Measurements from ENCODE around the gene ALG8. TPM values are rescaled to one million over a fixed set of nuclear protein-coding genes. Genes with fewer than 3 reads are reported as not detected.
A peak's percentile ranks its signal among the peaks of the same experiment; 100 is the strongest.

The ALG8 gene
- polyA plus RNA-seq, 1 donor from 2014 or later, result 42.1 TPM

DNA sequence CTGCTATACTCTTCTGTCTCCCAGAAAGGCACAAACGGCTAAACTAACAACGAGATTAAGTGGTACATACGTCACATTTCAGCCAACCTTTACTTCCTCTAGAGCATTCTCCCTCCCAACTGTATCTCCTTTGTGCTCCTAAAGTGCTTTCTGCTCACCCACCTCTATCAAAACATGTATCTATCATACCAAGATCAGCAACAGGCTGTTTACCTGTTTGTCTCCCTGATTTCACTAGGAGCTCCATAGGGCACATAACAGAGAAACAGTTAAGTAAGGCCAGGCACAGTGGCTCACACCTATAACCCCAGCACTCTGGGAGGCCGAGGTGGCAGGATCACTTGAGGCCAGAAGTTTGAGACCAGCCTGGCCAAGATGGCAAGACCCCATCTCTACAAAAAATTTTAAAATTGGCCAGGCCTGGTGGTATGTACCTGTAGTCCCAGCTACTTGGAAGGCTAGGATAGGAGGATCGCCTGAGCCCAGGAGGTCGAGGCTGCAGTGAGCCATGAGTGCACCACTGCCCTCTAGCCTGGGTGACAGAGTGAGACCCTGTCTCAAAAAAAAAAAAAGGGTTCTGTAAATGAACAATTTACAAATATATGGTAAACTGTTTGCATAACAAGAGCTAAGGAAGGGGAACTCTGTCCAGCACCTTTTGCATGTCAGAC is 62.6 kb downstream of the ALG8 start:
- Histone ChIP-seq H3F3A (ENCODE audit: insufficient read depth, low read length, poor library complexity, severe bottlenecking) (no peaks in the 10 kb centered on the region), H3K27me3 (ENCODE audit: insufficient read depth, low read depth, low read length) (no peaks in the 10 kb centered on the region), H3K4me2 (ENCODE audit: low read length) (no peak overlapping the region), H4K20me1 (ENCODE audit: insufficient read depth) (no peaks in the 10 kb centered on the region), H3K9me3 (ENCODE audit: low read length) (no peaks in the 10 kb centered on the region), H2AFZ (ENCODE audit: low read depth, low read length) (no peak overlapping the region), H3K27ac (ENCODE audit: low read length) (no peak overlapping the region), H3K9me2 (ENCODE audit: insufficient read depth, low read length) (no peaks in the 10 kb centered on the region), H3K79me2 (replicated peaks; ENCODE audit: insufficient read depth, low read length) (peaks cover 55% of the 10 kb centered on the region), H3K4me3 (ENCODE audit: low read length) (peak overlapping the region; percentile 84), H3K9ac (ENCODE audit: low read length) (no peak overlapping the region), H3K36me3 (ENCODE audit: insufficient read depth, low read length) (no peaks in the 10 kb centered on the region)
- no peak for TF ChIP-seq CTCF (IDR thresholded peaks at IDR 0.05; ENCODE audit: poor library complexity, severe bottlenecking)
- TF ChIP-seq TAF1 (IDR thresholded peaks at IDR 0.05; ENCODE audit: low read depth), result no peak
- TF ChIP-seq SMC3 (conservative IDR thresholded peaks at IDR 0.05; ENCODE audit: poor library complexity), result no peak

DNA sequence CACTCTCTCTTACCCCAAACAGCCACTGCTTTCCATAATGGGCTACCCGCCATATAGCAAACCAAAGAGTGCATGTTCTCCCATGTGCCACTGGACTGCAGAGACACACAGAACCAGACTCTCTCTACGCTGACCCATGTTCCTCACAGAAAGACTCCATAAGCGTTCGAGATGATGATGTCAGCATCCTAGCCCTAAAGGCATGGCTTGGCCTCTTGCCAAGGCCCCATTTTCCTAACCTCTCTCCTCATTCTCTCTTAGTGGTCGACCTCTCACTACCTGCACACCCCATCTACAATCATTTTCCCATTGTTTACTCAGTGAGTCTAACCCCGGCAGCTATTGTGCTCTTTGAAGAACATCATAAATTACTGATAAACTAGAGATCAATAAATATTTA is 64.7 kb downstream of the ALG8 start:
- Histone ChIP-seq H3K9me2 (ENCODE audit: insufficient read depth, low read length) (no peaks in the 10 kb centered on the region), H3K4me2 (ENCODE audit: low read length) (no peak overlapping the region), H4K20me1 (ENCODE audit: insufficient read depth) (no peaks in the 10 kb centered on the region), H3K36me3 (ENCODE audit: insufficient read depth, low read length) (peaks cover 6% of the 10 kb centered on the region), H2AFZ (ENCODE audit: low read depth, low read length) (no peak overlapping the region), H3F3A (ENCODE audit: insufficient read depth, low read length, poor library complexity, severe bottlenecking) (no peaks in the 10 kb centered on the region), H3K27me3 (ENCODE audit: insufficient read depth, low read depth, low read length) (no peaks in the 10 kb centered on the region), H3K4me3 (ENCODE audit: low read length) (no peak overlapping the region), H3K27ac (ENCODE audit: low read length) (no peak overlapping the region), H3K79me2 (replicated peaks; ENCODE audit: insufficient read depth, low read length) (peaks cover 50% of the 10 kb centered on the region), H3K9me3 (ENCODE audit: low read length) (no peaks in the 10 kb centered on the region), H3K9ac (ENCODE audit: low read length) (no peak overlapping the region)
- TF ChIP-seq POLR2AphosphoS5 (IDR thresholded peaks at IDR 0.05) (no peak), RAD21 (conservative IDR thresholded peaks at IDR 0.05) (no peak), EZH2 (IDR thresholded peaks at IDR 0.05; ENCODE audit: borderline replicate concordance, insufficient read depth, low read length, poor library complexity, severe bottlenecking) (no peak), SMC3 (conservative IDR thresholded peaks at IDR 0.05; ENCODE audit: poor library complexity) (no peak), CTCF (IDR thresholded peaks at IDR 0.05; ENCODE audit: poor library complexity, severe bottlenecking) (no peak), MXI1 (conservative IDR thresholded peaks at IDR 0.05; ENCODE audit: poor library complexity, severe bottlenecking) (no peak), REST (IDR thresholded peaks at IDR 0.05; ENCODE audit: borderline replicate concordance) (no peak), TAF1 (IDR thresholded peaks at IDR 0.05; ENCODE audit: low read depth) (no peak), EP300 (conservative IDR thresholded peaks at IDR 0.05; ENCODE audit: poor library complexity, severe bottlenecking) (no peak)
